ENCODE data around the gene NPR2.

DNA sequence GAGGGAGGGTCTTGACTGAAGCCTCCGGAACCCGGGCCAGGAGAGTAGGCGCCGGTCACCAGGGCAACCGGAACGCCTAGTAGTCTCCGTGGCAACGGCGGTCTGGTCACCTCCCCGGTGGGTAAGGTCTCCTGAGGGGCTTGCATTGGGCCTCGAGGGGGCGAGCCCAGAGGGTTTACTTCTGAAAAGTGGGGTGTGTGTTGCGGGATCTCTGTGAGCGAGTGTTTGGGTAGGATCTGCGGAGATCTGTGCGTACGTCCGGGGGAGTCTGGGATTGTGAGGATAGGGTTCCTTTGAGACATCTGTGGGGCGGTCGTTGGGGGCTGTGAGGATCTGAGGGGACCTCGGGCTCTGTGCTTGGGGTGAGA is 37.3 kb downstream of the NPR2 start, which contains the start of gene FAM221B:
- TF ChIP-seq, protein P1, sequence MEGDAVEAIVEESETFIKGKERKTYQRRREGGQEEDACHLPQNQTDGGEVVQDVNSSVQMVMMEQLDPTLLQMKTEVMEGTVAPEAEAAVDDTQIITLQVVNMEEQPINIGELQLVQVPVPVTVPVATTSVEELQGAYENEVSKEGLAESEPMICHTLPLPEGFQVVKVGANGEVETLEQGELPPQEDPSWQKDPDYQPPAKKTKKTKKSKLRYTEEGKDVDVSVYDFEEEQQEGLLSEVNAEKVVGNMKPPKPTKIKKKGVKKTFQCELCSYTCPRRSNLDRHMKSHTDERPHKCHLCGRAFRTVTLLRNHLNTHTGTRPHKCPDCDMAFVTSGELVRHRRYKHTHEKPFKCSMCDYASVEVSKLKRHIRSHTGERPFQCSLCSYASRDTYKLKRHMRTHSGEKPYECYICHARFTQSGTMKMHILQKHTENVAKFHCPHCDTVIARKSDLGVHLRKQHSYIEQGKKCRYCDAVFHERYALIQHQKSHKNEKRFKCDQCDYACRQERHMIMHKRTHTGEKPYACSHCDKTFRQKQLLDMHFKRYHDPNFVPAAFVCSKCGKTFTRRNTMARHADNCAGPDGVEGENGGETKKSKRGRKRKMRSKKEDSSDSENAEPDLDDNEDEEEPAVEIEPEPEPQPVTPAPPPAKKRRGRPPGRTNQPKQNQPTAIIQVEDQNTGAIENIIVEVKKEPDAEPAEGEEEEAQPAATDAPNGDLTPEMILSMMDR (conservative IDR thresholded peaks at IDR 0.05; ENCODE audit: low read length) = no peak
- TF ChIP-seq EZH2phosphoT487 (IDR thresholded peaks at IDR 0.05; ENCODE audit: borderline replicate concordance) = no peak

Measured in Loucy (cell line).